NOMO-1 treated with dmso at 0.1 percent for 144 hours (cell line): ENCODE measurements around the gene KCNQ2.

Experiments
- DNase-seq: peaks from one replicate; lab custom pipeline; 2025; ENCODE audit not compliant: unreplicated experiment; lab: John Stamatoyannopoulos, UW

Gene KCNQ2

DNA sequence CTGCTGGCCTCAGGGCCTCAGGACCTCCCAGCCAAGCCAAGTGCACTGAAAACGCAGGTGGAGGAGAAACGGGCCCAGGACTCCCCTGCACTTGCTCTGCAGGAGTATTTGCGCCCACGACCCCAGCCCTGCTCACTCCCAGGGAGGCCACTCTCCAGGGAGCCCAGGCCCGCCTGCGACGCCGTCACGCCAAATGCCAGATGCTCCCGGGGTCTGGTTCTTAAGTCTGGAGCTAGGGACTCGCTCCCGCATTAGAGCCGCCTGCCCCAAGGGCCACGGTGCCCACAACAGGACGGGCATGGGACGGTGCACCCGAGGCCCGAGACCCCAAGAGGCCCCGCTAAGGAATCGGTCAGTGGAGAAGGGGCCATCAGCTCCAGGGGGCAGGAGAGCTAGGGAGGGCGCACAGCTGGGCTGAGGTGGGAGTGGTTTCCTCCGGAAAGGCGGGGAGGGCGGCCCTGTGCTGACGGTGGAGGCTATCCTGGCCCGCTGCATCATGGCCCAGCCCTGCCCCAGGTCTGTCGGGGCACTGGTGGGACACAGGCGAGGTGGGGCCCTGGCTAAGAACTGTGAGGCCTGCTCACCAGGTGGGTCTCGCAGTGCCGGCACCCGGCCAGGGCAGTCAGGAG, 67.2 kb downstream of the KCNQ2 start:
- DNase-seq, result no peak

DNA sequence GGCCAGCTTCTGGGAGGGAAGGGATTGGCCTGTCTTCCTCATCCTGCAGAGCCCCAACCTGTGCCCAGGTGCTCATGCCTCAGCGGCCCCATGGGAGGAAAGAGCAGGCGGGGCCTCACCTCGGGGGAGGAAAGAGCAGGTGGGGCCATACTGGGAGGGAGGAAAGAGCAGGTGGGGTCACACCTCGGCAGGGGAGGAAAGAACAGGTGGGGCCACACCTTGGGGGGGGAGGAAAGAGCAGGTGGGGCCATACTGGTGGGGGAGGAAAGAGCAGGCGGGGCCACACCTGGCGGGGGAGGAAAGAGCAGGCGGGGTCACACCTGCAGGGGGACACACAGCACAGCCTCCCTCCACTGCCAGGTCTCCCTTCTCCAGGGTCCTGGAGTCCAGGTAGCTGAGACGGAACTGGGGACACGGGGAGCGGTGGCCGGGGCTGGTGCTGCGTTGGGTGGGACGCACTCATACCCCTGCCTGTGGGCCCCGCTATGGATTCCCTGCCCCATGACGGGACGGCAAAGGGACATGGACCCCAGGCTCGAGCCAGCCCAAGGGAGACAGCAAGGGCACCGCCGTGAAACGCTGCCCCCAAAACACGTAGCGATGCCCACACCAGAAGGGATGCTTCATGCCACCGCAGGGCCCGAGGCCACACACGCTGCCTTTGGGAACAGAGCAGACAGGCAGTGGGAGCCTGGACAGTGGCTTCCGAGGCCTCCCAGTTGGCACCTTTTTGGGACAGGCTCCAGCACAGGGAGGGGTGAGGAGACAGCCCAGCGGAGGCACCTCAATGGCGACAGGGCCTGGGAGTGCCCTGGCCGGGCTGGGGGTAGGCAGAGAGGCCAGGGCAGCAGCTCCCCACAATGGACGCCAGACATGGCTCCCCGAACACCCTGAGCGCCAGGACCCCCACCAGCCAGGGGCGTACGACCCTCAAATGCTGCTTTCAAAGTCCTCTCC, 68.0 kb downstream of the KCNQ2 start:
- no peak for DNase-seq

DNA sequence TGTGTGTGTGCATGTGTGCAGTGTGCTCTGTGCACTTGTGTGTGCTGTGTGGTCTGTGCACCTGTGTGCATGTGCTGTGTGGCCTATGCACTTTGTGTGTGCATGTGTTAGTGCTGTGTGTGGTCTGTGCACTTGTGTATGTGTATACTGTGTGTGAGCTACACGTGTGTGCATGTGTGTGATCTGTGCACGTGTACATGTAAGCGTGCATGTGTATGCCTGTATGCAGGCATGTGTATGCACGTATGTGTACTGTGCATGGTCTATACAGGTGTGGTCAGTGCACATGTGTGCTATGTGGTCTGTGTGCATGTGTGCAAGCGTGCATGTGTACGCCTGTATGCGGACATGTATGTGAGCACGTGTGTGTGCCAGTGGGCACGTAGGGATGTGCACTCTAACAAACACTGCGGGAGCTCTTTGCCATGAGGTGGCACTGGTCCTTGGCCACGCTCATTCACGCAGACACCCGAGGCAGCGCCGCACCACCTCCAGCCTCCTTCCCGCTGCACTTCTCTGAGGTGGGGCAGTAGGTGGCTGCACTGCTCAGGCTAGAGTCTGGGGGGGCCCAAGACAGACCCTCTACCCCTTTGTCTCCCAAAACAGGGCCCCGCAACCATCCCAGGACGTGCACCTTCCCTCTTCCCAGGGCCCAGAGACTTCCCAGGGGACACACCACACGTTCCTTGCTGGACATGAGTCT, 68.9 kb downstream of the KCNQ2 start:
- DNase-seq, result no peak

DNA sequence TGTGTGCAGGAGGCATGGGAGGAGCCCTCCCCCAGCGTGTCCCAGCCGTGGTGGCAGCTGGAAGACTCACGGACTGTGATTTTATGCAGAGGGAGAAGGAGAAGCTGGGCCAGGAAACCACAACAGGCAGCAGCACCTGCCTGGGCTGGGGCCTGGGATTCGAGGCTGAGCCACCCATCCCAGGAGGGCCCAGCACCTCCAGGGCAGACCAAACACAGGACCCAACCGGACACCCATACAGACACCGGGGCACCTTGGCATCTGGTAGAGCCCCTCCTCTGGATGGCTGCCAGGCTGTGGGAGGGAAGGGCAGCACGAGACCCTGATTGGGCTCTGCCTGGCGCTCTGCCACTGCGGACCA, 69.6 kb downstream of the KCNQ2 start:
- no peak for DNase-seq

DNA sequence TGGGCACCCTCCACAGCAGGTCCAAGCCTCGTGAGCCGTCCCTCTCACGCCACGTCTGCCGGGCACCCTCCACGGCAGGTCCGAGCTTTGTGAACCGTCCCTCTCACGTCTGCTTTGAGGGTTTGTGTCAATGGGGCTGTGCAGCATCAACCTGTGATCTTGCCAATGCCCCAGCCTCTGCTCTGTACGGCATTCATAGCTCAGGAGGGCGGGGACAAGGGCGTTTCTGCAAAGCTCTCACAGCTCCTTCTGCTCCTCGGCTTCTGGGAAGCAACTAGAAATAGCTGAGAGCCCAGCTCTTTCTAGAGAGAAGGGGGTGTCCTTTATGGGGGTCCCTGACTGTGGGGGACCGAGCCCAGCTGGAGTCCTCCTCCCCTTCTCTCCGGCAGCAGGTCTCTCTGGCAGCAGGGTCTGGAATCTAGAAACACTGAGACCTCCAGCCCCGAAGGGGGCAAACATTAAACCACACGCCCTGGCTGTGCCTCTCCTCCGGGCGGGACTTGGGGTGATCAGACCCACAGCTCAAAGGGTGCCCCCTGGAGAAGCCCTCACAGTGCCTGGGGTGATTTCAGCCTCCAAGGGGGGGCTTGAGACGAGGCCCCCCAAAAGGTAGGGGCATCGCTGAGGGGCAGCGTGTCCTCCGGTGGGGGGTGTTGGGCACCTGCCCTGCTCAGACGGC, 70.1 kb downstream of the KCNQ2 start:
- no peak for DNase-seq

DNA sequence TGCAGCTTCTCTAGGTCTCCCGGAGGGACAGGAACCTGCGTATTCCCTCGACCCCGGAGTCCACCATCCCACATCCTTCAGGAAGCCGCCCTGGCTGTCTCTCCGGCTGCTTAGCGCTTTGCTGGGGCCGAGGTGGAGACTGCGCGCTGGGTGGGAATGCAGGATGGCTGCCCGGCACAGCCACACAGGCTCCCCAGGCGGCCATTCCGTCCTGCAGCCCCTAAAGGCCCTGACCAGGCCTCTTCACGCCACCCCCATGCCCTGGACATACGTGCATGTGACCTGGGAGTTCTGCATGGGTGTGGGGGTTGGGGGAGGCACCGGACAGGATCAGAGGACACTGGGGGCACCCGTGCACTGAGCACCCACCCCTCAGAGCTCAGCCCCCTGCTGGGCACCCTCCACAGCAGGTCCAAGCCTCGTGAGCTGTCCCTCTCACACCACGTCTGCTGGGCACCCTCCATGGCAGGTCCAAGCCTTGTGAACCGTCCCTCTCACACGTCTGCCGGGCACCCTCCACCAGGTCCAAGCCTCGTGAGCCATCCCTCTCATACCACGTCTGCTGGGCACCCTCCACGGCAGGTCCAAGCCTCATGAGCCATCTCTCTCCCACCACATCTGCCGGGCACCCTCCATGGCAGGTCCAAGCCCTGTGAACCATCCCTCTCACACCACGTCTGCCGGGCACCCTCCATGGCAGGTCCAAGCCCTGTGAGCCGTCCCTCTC, 70.9 kb downstream of the KCNQ2 start:
- no peak for DNase-seq

DNA sequence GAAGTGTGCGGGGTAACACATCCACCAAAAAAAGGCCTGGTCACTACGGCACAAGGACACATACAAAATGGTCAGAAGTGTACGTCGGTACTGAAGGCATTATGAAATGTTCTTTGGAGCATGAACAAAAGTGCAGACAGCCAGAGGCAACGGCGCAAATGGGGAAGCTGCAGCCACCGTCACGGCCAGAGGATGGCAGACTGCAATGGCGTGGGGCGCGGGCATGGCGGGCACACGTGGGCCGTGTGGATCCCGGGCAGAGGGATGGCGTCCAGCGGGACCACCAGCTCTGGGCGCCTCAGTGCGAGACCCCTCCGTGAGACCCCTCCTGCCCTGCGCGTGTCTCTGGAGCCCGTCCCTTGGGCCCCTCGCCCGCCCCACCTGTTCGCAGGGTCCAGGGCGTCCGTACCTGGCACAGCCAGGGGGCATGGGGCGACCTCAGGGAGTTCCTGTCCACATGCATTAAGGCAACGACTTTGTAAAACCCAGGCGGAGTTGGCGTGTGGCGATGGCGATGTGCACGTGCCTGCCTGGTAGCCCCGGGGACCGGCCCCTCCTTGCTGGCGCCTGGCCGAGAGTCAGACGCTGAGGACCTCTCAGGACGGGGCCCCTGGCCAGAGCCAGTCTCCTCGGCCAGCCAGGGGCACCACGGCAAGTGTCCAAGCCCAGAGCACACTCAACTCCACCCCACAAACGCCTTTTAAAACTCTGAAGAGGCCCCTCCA, 71.8 kb downstream of the KCNQ2 start:
- DNase-seq, result no peak

DNA sequence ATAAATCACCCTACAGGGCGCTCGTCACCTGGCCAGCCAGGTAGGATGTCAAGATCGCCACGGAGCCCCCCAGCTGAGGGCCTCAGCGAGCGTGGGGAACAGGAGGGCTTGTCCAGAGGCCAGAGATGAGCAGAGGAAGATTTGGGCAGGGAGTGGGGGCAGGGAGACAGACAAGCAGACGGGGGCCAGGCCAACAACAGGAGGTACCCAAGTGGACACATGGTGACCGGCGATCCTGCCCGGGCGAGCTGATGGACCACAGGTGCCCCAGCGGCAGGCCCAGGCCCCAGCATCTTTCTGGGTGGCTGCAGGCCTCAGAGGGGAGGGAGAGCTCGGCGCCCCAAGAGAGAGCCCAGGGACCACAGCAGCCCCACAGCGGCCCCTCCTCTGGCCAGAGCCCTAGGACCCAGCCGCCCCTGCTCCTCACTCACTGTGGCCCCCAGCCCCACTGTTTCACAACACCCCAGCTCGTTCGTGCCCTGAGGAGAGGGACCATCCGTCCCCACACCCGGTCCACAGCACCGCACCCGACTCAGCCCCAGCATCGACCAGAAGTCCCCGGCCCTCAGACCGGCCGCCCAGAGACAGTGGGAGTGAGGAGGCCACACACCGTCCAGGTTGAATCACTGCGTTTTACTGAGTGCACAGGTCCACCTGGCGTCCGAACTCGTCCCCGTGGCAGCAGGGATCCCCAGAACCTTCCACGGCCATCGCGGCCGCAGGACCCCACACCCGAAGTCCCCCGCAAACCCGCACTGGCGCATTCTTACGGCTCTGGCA, 72.7 kb downstream of the KCNQ2 start:
- DNase-seq, result no peak

DNA sequence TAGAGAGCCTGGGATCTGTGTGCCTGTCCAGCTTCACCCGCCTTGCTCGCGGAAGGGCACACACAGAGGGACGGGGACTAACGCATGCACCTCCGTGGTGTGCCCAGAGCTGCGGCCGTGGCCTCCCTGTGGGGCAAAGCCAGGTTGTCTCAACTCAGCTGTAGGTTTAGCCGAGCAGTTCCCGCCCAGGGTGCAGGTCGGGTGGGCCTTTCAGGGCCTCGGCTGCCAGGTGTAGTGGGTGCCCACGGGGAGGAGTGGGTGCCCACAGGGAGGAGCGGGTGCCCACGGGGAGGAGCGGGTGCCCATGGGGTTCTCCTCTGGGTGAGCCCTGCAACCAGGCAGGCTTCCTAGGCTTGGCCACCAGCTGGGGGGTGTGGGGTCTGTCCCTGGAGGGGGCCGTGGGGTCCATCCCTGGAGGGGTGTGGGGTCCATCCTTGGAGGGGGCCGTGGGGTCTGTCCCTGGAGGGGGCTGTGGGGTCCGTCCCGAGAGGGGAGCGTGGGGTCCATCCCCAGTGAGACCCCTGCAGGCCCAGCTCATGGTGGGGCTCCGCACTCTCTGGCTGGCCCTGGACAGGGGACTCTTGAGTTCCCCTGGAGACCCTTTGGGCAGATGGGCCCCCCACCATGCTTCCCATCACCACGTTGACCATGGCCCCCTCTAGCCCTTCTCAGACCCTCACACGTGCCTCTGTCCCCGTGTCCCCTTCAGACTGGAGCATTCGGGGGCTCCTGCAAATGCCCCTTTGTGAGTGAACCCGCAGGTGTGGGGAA, 73.5 kb downstream of the KCNQ2 start:
- DNase-seq, result no peak

DNA sequence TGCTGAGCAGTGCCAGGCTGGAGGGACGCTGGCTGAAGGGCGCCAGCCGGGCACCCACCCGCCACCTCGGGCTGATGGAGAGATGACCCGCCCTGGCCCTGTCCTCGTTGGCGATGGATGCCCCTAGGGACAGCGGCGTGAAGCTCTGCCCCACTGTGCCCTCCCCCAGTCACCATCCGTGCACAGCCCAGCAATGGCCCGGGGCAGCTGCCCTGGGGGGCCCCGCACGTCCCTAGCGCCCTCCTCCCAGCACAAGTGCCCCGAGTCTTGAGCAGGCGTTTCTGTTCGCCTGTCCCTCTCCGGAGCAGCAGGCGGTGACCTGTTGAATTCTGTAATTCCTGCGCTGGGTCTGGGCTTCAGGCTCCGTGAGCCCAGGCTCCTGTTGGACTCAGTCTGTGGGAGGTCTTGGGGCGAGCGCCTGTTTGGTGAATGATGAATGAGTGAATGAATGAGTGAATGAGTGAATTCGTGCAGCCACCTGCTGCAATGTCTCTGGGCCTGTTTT, 74.5 kb downstream of the KCNQ2 start:
- no peak for DNase-seq

DNA sequence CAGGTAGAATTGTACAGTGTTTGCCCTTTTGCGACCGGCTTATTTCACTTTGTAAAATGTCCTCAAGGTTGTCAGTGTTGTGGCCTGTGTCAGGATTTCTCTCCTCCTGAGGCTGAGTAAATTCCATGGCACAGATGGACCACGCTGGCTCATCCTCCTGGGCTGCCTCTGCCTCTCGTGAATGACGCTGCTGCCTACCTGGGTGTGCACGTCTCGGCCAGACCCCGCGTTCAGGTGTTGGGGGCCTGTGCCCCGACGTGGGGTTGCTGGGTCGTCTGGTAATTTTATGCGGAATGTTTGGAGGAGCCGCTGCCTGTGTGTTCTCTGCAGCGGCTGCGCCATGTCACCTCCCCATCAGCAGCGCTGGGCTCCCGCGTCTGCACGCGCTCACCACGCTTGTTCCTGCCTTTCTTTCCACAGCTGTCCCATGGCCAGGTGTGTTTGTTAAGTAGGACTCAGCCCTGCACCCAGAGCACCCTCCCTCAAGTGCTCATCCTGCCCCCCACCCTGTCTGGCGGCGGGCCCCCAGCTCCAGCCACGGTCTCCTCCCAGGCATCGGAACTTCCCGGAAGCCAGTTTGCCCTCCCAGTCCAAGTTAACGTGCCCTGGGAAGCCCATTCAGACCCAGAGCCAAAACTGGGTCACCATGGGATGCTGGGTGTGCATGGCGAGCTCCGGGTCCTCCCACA, 75.2 kb downstream of the KCNQ2 start:
- no peak for DNase-seq

DNA sequence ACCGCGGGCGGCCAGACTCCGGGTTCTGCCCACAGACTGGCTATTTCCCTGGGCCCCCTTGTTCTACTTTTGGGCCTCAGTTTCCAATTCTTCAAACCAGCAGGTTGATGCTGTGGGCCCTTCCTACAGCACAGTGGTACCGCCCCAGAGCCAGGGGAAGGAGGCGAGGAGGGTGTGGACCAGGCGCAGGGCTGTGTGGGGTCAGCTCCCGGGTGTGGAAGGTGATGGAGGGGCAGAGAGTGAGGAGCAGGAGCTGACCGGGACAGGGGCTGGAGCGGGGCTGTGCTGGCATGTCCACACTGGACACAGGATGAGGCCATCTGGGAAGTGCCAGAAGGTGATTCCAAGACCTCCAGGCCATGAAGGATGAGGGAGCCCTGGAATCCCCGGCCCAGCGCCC, 76.2 kb downstream of the KCNQ2 start:
- DNase-seq, result no peak

DNA sequence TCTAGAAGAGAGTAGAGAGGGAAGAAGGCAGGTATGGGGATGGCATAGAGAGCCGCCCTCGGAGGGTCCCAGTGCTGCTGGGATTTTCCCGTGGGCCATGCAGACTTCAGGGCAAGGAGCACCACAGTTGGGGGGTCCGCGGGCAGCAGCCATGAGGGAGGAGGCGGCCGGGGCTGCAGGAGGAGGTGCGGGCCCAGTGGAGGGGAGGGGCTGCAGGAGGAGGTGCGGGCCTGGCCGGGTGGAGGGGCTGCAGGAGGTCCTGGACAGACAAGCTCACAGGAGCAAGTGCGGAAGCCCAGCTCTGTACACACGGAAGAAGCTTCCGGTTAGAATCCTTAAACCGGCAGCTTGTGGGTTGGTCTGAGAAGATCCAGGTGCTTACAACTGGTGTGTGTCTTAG, 76.7 kb downstream of the KCNQ2 start:
- DNase-seq, result no peak

DNA sequence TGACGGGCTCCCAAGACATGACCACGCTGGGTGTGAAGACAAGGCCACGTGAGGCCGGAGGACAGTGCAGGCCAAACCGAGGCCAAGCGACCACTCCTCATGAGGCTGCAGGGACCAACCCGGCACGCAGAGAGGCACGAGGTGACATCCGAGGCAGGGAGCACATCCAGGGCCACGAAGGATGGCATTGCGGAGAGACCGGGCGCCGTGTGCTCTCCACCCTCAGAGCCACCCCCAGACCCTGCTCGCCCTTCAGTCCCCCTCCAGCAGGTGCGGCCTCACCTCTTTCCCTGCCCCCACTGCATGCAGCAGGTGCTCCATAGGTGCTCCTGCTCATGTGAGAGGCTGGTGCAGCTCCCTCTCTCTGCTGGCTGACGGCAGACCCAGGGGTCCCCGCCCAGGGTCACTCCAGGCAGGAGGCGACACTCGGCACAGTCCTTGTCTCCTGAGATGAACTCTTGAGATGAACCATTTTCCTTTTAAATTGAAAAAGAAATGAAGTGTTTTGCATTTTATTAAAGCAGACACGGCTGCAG, 77.5 kb downstream of the KCNQ2 start:
- DNase-seq, result no peak

DNA sequence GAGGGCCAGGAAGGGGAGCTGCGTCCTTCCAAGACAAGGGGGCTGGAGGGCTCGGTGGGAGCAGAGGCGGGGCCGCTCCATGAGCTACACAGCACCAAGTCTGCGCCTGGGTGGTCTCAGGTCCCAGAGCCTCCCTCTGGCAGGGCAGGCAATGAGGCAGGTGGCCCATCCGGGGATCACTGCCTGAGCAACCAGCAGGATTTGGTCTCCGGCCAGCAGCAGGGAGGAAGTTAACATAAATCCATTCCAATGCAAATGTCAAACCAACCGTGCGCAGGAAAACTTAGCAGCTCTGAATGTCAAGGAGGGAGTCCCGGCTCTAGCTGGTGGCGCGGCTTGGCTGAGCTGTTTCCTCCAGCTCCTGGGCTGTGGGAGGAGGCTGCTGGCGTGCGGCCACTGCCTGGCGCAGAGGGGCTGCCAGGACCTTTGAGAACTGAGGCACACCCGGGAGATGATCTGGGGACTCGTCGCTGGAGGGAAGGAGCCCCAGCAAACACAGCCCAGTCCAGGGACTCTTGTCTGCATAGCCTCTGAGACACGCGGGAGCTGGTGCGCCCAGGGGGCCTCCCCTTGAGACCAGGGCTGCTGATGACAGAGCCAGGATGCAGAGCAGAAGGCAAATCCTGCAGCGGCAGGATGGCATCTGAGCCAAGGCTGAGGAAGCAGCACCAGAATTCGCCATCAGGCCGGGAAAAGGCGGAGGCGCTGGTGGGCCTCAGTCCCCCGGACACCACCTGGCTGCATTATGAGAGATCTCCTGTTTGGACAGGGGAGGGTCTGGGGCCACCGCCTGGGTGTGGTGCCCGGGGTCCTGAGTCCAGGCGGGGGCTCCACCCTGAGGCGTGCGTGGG, 78.2 kb downstream of the KCNQ2 start:
- no peak for DNase-seq

DNA sequence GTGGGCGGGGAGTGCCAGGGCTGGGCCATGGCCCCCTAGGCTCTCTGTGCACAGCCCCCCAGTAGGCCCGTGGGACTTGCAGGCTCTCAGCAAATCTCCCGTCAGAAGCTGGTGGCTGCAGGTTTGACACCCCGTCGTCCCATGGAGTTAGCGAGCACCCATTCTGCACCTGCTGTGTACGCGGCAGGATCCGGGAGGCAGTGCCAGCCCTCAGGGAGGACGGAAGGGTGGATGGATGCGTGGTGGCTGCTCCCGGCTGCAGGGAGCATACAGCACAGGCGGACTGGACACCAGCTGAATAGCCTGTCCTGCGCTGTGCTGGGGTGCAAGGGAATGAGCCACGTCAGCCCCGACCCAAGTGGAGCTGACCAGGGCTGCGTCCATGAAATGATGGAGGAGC, 78.9 kb downstream of the KCNQ2 start:
- DNase-seq, result no peak
